GM23338 (cell line): ENCODE data around the gene SRGAP1. TPM values are rescaled to one million over a fixed set of nuclear protein-coding genes. Genes with fewer than 3 reads are reported as not detected.

Source experiments
- ATAC-seq: fragments of 200-7000 bp; cut with Tn5 transposase; 3 replicates; pipeline ENCODE4 v1.9.1; 2020
- DNase-seq: peaks from one replicate; pipeline ENCODE4 v3.0.0-alpha.2; 2015; ENCODE audit warnings: low spot score
- H2AFZ ChIP-seq: fragments of 200-600 bp; sonication (generic); 2 replicates; pipeline ENCODE4 v1.8.0; 2016; ENCODE audit warnings: antibody characterized with exemption, mild to moderate bottlenecking, moderate library complexity
- H3F3A ChIP-seq: fragments of 200-600 bp; sonication (generic); replicated peaks from 2 replicates; pipeline ENCODE4 v1.8.0; 2017; ENCODE audit warnings: antibody characterized with exemption, mixed run types, low read depth
- H3K27ac ChIP-seq: fragments of 200-600 bp; sonication (generic); 2 replicates; pipeline ENCODE4 v1.6.1; 2016; ENCODE audit warnings: low read depth
- H3K27me3 ChIP-seq: fragments of 200-600 bp; sonication (generic); 2 replicates; pipeline ENCODE4 v1.8.0; 2016; ENCODE audit warnings: mild to moderate bottlenecking, mixed run types, moderate library complexity; ENCODE audit not compliant: insufficient read depth
- H3K36me3 ChIP-seq: fragments of 200-600 bp; sonication (generic); 2 replicates; pipeline ENCODE4 v1.8.0; 2016; ENCODE audit warnings: mild to moderate bottlenecking; ENCODE audit not compliant: insufficient read depth
- H3K4me1 ChIP-seq: fragments of 200-600 bp; sonication (generic); 2 replicates; pipeline ENCODE4 v1.8.0; 2016; ENCODE audit warnings: mild to moderate bottlenecking, moderate library complexity; ENCODE audit not compliant: insufficient read depth
- H3K4me2 ChIP-seq: fragments of 200-600 bp; sonication (generic); 2 replicates; pipeline ENCODE4 v1.7.1; 2017; ENCODE audit warnings: mixed run types
- H3K4me3 ChIP-seq: fragments of 200-600 bp; sonication (generic); 2 replicates; pipeline ENCODE4 v1.6.1; 2016; ENCODE audit warnings: mixed run types
- H3K79me2 ChIP-seq: fragments of 200-600 bp; sonication (generic); replicated peaks from 2 replicates; pipeline ENCODE4 v1.8.0; 2017; ENCODE audit warnings: mild to moderate bottlenecking; ENCODE audit not compliant: insufficient read depth
- H3K9me2 ChIP-seq: fragments of 200-600 bp; sonication (generic); 2 replicates; pipeline ENCODE4 v1.8.0; 2017; ENCODE audit not compliant: insufficient read depth
- H4K20me1 ChIP-seq: fragments of 200-600 bp; sonication (generic); replicated peaks from 2 replicates; pipeline ENCODE4 v1.8.0; 2017; ENCODE audit warnings: mild to moderate bottlenecking; ENCODE audit not compliant: insufficient read depth
- H3K27ac Mint-ChIP-seq: 2 replicates; pipeline ENCODE4 v1.8.0; 2020; ENCODE audit warnings: inconsistent platforms, mild to moderate bottlenecking, moderate library complexity, mixed read lengths
- H3K27me3 Mint-ChIP-seq: 3 replicates; pipeline ENCODE4 v1.8.0; 2022; ENCODE audit warnings: low read depth, mild to moderate bottlenecking, moderate library complexity, mixed read lengths, inconsistent platforms; ENCODE audit not compliant: insufficient read depth, poor library complexity
- H3K36me3 Mint-ChIP-seq: 3 replicates; pipeline ENCODE4 v1.8.0; 2021; ENCODE audit warnings: low read depth, mild to moderate bottlenecking, inconsistent platforms, moderate library complexity, mixed read lengths
- H3K4me1 Mint-ChIP-seq: 3 replicates; pipeline ENCODE4 v1.8.0; 2020; ENCODE audit warnings: mild to moderate bottlenecking, inconsistent platforms, mixed read lengths
- H3K4me3 Mint-ChIP-seq: 3 replicates; pipeline ENCODE4 v1.8.0; 2021; ENCODE audit warnings: moderate library complexity, mild to moderate bottlenecking, inconsistent platforms, mixed read lengths
- H3K9me3 Mint-ChIP-seq: 3 replicates; pipeline ENCODE4 v1.8.0; 2020; ENCODE audit warnings: moderate library complexity, mild to moderate bottlenecking, inconsistent platforms, mixed read lengths
- EZH2 ChIP-seq: fragments of 200-600 bp; sonication (generic); IDR thresholded peaks from one replicate; pipeline ENCODE4 v1.8.0; 2017; ENCODE audit warnings: antibody characterized with exemption, mild to moderate bottlenecking, low read depth; ENCODE audit not compliant: unreplicated experiment
- EZH2phosphoT487 ChIP-seq: fragments of 200-600 bp; sonication (generic); IDR thresholded peaks from one replicate; pipeline ENCODE4 v1.8.1; 2018; ENCODE audit warnings: antibody characterized with exemption; ENCODE audit not compliant: unreplicated experiment
- ZNF114 ChIP-seq: fragments of 250-450 bp; sonication (Bioruptor Pico); IDR thresholded peaks from 2 replicates; pipeline ENCODE4 v1.5.0; 2020; ENCODE audit warnings: mild to moderate bottlenecking, moderate library complexity
- polyA plus RNA-seq: library from polyadenylated mRNA; unstranded; fragments of >200 nt; fragmentation: Nextera tagmentation; extraction: Ambion mirVana; gene quantifications from 2 replicates; pipeline ENCODE4 v1.2.1, GENCODE V29; 2016
- total RNA-seq: library from RNA; depleted of rRNA; stranded (reverse); fragments of >200 nt; shearing (Covaris generic); gene quantifications from 2 replicates; pipeline ENCODE4 v1.2.3, GENCODE V29; 2014
- TF ChIP-seq, protein P1 (sequence below): fragments of 250-450 bp; sonication (Bioruptor Pico); IDR thresholded peaks from 2 replicates; pipeline ENCODE4 v1.5.0; 2020; ENCODE audit warnings: mild to moderate bottlenecking, moderate library complexity
- TF ChIP-seq, protein P2 (sequence below): IDR thresholded peaks from one replicate; pipeline ENCODE4 v1.6.1; 2018; ENCODE audit warnings: antibody characterized with exemption; ENCODE audit not compliant: unreplicated experiment

The SRGAP1 gene
- total and polyA plus RNA-seq, 2 experiments from 2014 or later = 6.1 to 8.1 TPM

DNA sequence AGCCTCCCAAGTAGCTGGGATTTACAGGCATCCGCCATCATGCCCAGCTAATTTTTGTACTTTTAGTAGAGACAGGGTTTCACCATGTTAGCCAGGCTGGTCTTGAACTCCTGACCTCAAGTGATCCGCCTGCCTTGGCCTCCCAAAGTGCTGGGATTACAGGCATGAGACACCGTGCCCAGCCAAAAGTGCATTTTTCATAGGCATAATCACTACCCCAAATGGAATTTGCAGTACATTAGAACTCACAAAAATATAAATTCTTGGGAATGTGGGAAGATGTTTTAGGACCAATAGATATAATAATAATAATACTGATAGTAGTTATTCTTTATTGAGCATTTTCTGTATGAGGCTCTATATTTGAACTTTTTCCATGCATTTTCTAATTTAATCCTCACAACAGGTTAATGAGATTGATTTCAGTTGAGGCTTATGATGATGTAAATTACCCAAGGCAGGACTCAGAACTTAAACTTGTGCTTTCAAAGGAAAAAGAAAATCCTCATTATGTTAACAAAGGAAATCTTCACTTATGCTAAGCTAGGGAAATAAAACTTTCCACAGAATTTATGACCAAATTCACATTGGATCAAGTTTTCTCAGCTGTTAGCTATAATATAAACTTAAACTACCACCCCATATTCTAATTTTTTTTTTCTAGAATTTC lies 121.6 kb downstream of the SRGAP1 start (continued):
- TF ChIP-seq, protein P1, sequence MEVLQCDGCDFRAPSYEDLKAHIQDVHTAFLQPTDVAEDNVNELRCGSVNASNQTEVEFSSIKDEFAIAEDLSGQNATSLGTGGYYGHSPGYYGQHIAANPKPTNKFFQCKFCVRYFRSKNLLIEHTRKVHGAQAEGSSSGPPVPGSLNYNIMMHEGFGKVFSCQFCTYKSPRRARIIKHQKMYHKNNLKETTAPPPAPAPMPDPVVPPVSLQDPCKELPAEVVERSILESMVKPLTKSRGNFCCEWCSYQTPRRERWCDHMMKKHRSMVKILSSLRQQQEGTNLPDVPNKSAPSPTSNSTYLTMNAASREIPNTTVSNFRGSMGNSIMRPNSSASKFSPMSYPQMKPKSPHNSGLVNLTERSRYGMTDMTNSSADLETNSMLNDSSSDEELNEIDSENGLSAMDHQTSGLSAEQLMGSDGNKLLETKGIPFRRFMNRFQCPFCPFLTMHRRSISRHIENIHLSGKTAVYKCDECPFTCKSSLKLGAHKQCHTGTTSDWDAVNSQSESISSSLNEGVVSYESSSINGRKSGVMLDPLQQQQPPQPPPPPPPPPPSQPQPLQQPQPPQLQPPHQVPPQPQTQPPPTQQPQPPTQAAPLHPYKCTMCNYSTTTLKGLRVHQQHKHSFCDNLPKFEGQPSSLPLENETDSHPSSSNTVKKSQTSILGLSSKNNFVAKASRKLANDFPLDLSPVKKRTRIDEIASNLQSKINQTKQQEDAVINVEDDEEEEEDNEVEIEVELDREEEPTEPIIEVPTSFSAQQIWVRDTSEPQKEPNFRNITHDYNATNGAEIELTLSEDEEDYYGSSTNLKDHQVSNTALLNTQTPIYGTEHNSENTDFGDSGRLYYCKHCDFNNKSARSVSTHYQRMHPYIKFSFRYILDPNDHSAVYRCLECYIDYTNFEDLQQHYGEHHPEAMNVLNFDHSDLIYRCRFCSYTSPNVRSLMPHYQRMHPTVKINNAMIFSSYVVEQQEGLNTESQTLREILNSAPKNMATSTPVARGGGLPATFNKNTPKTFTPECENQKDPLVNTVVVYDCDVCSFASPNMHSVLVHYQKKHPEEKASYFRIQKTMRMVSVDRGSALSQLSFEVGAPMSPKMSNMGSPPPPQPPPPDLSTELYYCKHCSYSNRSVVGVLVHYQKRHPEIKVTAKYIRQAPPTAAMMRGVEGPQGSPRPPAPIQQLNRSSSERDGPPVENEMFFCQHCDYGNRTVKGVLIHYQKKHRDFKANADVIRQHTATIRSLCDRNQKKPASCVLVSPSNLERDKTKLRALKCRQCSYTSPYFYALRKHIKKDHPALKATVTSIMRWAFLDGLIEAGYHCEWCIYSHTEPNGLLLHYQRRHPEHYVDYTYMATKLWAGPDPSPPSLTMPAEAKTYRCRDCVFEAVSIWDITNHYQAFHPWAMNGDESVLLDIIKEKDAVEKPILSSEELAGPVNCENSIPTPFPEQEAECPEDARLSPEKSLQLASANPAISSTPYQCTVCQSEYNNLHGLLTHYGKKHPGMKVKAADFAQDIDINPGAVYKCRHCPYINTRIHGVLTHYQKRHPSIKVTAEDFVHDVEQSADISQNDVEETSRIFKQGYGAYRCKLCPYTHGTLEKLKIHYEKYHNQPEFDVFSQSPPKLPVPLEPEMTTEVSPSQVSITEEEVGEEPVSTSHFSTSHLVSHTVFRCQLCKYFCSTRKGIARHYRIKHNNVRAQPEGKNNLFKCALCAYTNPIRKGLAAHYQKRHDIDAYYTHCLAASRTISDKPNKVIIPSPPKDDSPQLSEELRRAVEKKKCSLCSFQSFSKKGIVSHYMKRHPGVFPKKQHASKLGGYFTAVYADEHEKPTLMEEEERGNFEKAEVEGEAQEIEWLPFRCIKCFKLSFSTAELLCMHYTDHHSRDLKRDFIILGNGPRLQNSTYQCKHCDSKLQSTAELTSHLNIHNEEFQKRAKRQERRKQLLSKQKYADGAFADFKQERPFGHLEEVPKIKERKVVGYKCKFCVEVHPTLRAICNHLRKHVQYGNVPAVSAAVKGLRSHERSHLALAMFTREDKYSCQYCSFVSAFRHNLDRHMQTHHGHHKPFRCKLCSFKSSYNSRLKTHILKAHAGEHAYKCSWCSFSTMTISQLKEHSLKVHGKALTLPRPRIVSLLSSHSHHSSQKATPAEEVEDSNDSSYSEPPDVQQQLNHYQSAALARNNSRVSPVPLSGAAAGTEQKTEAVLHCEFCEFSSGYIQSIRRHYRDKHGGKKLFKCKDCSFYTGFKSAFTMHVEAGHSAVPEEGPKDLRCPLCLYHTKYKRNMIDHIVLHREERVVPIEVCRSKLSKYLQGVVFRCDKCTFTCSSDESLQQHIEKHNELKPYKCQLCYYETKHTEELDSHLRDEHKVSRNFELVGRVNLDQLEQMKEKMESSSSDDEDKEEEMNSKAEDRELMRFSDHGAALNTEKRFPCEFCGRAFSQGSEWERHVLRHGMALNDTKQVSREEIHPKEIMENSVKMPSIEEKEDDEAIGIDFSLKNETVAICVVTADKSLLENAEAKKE (CRISPR knock-in tag) = no peak
- no peak for TF ChIP-seq EZH2

DNA sequence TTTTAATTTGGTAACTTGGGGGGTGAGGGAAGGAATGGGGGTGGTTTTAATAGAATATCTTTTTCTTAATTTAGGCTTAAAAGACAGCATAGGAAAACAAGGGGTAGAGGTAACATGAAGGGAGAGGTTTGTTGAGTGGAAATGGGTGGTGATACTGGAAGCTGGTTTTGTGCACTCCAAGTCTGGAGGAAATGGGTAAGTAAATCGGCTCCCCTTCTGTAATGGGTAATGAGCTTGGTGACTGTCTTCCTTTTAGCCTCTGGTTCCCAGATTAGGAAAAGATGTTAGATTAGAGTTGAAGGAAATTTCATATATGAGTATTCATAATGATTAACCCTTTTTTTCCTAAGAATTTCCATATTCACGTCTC lies 122.1 kb downstream of the SRGAP1 start:
- Histone ChIP-seq H2AFZ (no peak overlapping the region), H3K79me2 (no peaks in the 10 kb centered on the region; the same call in 1 of the 2 replicates), H3K4me3 (no peak overlapping the region), H3F3A (no peaks in the 10 kb centered on the region), H3K36me3 (no peaks in the 10 kb centered on the region), H3K4me1 (peaks cover 17% of the 10 kb centered on the region), H3K9me2 (no peaks in the 10 kb centered on the region), H3K27ac (no peak overlapping the region), H3K4me2 (no peak overlapping the region), H3K27me3 (no peaks in the 10 kb centered on the region), H4K20me1 (no peaks in the 10 kb centered on the region)
- Mint-ChIP-seq H3K9me3 (no peaks in the 10 kb centered on the region), H3K4me1 (peaks cover 45% of the 10 kb centered on the region), H3K4me3 (no peak overlapping the region), H3K27ac (peak overlapping the region; percentile 9; the same call in 1 of the 2 replicates), H3K27me3 (no peaks in the 10 kb centered on the region), H3K36me3 (no peaks in the 10 kb centered on the region)
- ATAC-seq (no peak), DNase-seq (no peak)
- no peak for TF ChIP-seq ZNF114
- TF ChIP-seq, protein P2, sequence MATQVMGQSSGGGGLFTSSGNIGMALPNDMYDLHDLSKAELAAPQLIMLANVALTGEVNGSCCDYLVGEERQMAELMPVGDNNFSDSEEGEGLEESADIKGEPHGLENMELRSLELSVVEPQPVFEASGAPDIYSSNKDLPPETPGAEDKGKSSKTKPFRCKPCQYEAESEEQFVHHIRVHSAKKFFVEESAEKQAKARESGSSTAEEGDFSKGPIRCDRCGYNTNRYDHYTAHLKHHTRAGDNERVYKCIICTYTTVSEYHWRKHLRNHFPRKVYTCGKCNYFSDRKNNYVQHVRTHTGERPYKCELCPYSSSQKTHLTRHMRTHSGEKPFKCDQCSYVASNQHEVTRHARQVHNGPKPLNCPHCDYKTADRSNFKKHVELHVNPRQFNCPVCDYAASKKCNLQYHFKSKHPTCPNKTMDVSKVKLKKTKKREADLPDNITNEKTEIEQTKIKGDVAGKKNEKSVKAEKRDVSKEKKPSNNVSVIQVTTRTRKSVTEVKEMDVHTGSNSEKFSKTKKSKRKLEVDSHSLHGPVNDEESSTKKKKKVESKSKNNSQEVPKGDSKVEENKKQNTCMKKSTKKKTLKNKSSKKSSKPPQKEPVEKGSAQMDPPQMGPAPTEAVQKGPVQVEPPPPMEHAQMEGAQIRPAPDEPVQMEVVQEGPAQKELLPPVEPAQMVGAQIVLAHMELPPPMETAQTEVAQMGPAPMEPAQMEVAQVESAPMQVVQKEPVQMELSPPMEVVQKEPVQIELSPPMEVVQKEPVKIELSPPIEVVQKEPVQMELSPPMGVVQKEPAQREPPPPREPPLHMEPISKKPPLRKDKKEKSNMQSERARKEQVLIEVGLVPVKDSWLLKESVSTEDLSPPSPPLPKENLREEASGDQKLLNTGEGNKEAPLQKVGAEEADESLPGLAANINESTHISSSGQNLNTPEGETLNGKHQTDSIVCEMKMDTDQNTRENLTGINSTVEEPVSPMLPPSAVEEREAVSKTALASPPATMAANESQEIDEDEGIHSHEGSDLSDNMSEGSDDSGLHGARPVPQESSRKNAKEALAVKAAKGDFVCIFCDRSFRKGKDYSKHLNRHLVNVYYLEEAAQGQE = no peak
- TF ChIP-seq, protein P1 (CRISPR knock-in tag) = no peak
- no peak for TF ChIP-seq EZH2phosphoT487
